Calu3 (cell line): Measurements from ENCODE around the gene NID2. TPM values are rescaled to one million over a fixed set of nuclear protein-coding genes. Genes with fewer than 3 reads are reported as not detected.

ENCODE experiments used
- BruUV-seq: library from RNA; stranded (reverse); fragments of 400-500 nt; replicated peaks from 2 replicates; lab custom pipeline; 2021; lab: Mats Ljungman, UMichigan
- CTCF ChIA-PET: fragments of 300-600 bp; sonication (Branson Sonifier 250); formaldehyde crosslinking; loops from one replicate; lab custom pipeline; 2022; ENCODE audit warnings: antibody characterized with exemption; lab: Charles Lee
- DNase-seq: peaks from one replicate; pipeline ENCODE4 v3.0.0; 2022
- H3K27ac Mint-ChIP-seq: one replicate; pipeline ENCODE4 v1.8.0; 2022; ENCODE audit warnings: mixed read lengths; ENCODE audit not compliant: unreplicated experiment
- H3K27me3 Mint-ChIP-seq: one replicate; pipeline ENCODE4 v1.8.0; 2022; ENCODE audit warnings: mixed read lengths; ENCODE audit not compliant: unreplicated experiment
- H3K36me3 Mint-ChIP-seq: one replicate; pipeline ENCODE4 v1.8.0; 2022; ENCODE audit warnings: mild to moderate bottlenecking, moderate library complexity, mixed read lengths; ENCODE audit not compliant: insufficient read depth, unreplicated experiment
- H3K4me1 Mint-ChIP-seq: one replicate; pipeline ENCODE4 v1.8.0; 2022; ENCODE audit warnings: mild to moderate bottlenecking, low read depth, mixed read lengths; ENCODE audit not compliant: unreplicated experiment
- H3K4me3 Mint-ChIP-seq: one replicate; pipeline ENCODE4 v1.8.0; 2022; ENCODE audit warnings: mild to moderate bottlenecking, low read depth, moderate library complexity, mixed read lengths; ENCODE audit not compliant: unreplicated experiment
- H3K9me3 Mint-ChIP-seq: one replicate; pipeline ENCODE4 v1.8.0; 2022; ENCODE audit warnings: low read depth, mixed read lengths; ENCODE audit not compliant: unreplicated experiment
- intact Hi-C: fragments of 100-400 bp; cut with micrococcal nuclease; formaldehyde crosslinking; loops from one replicate; pipeline ENCODE4 v1.10.0; 2022; ENCODE audit not compliant: unreplicated experiment
- total RNA-seq: library from RNA; stranded (reverse); gene quantifications from 2 replicates; pipeline ENCODE4 v1.2.3, GENCODE V29; 2022
- TF ChIP-seq, protein P1 (sequence below): fragments of 200-600 bp; IDR thresholded peaks from one replicate; pipeline ENCODE4 v1.8.0; 2022; ENCODE audit warnings: antibody characterized with exemption; ENCODE audit not compliant: unreplicated experiment

NID2 gene
- total RNA-seq, 1 experiment from 2014 or later, result not detected

DNA sequence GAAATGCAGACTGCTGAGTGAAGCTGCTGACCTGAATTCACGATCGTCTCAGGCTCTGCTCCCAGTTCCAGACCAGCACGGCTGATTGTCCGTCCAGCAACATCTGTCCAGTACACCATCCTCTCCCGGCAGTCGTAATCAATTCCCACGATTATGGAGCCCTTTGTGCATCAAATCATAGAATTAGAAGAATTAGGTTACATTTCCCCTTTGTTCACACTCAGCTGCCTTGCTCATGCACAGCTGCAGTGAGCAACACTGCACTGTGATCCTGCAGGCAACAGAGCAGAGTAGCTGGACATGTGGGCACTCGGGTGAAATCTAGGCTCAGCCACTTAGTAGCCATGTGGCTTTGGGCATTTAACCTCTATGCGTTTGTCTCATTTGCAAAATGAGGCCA is 57.3 kb downstream of the NID2 start:
- BruUV-seq, result no TSS peak
- no peak for DNase-seq
- peaks cover 8% of the 10 kb centered on the region for H3K27me3 Mint-ChIP-seq
- TF ChIP-seq, protein P1, sequence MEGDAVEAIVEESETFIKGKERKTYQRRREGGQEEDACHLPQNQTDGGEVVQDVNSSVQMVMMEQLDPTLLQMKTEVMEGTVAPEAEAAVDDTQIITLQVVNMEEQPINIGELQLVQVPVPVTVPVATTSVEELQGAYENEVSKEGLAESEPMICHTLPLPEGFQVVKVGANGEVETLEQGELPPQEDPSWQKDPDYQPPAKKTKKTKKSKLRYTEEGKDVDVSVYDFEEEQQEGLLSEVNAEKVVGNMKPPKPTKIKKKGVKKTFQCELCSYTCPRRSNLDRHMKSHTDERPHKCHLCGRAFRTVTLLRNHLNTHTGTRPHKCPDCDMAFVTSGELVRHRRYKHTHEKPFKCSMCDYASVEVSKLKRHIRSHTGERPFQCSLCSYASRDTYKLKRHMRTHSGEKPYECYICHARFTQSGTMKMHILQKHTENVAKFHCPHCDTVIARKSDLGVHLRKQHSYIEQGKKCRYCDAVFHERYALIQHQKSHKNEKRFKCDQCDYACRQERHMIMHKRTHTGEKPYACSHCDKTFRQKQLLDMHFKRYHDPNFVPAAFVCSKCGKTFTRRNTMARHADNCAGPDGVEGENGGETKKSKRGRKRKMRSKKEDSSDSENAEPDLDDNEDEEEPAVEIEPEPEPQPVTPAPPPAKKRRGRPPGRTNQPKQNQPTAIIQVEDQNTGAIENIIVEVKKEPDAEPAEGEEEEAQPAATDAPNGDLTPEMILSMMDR, result no peak
- peaks cover 4% of the 10 kb centered on the region for H3K36me3 Mint-ChIP-seq
- H3K4me1 Mint-ChIP-seq, result no peaks in the 10 kb centered on the region
- CTCF ChIA-PET, result no interaction called here
- H3K4me3 Mint-ChIP-seq, result no peak overlapping the region
- H3K27ac Mint-ChIP-seq, result no peak overlapping the region
- no peaks in the 10 kb centered on the region for H3K9me3 Mint-ChIP-seq
- intact Hi-C loops, result no loop called here

DNA sequence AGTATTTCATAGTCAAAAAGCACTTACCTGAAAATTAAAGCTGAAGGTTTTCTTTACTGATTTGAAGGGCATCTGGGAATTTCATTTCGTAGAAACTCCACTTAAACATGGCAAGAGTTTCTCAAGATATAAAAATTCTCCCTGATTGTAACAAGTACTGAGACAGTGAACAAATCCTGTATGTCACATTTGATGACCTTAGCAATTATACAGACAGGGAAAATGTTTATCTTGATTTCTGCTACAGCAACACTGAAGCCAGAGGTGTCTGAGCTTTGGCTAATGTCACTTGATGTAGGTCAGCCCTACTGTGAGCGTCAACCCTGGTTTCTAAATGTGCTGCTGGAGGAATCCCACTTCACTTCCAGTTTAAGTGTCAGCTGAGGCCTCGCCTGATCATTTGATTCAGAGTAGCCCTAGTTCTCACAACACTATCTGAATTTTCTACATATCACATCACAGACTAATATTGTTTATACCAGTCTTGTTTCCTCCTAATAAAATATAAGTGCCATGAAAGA is 58.6 kb downstream of the NID2 start:
- intact Hi-C loops, result no loop called here
- peaks cover 4% of the 10 kb centered on the region for H3K36me3 Mint-ChIP-seq
- no peaks in the 10 kb centered on the region for H3K9me3 Mint-ChIP-seq
- TF ChIP-seq, protein P1, result no peak
- BruUV-seq, result no TSS peak
- DNase-seq, result no peak
- H3K27me3 Mint-ChIP-seq, result no peaks in the 10 kb centered on the region
- no peak overlapping the region for H3K27ac Mint-ChIP-seq
- CTCF ChIA-PET, result no interaction called here
- no peaks in the 10 kb centered on the region for H3K4me1 Mint-ChIP-seq
- no peak overlapping the region for H3K4me3 Mint-ChIP-seq

DNA sequence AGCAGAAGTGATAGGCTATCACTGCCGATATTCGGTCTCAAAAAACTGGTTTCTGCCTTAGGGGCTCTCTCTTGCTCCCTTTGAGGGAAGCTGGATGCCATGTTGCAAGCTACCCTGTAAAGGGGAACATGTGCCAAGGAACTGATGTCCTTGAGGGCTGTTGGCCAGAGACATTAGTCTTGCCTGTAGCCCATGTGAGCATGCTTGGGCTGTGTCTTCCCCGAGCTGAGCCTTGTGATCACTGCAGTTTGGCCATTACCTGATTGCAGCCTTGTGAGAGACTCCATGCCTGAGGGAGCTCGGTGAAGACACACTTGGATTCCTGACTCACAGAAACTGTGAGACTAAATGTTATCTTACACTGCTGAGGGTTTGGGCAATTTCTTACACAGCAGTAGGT is 60.7 kb downstream of the NID2 start:
- no peaks in the 10 kb centered on the region for H3K27me3 Mint-ChIP-seq
- CTCF ChIA-PET, result no interaction called here
- TF ChIP-seq, protein P1, result no peak
- H3K4me1 Mint-ChIP-seq, result no peaks in the 10 kb centered on the region
- no peak overlapping the region for H3K27ac Mint-ChIP-seq
- H3K4me3 Mint-ChIP-seq, result no peak overlapping the region
- H3K36me3 Mint-ChIP-seq, result peaks cover 4% of the 10 kb centered on the region
- H3K9me3 Mint-ChIP-seq, result no peaks in the 10 kb centered on the region
- BruUV-seq, result no TSS peak
- no peak for DNase-seq
- intact Hi-C loops, result no loop called here

DNA sequence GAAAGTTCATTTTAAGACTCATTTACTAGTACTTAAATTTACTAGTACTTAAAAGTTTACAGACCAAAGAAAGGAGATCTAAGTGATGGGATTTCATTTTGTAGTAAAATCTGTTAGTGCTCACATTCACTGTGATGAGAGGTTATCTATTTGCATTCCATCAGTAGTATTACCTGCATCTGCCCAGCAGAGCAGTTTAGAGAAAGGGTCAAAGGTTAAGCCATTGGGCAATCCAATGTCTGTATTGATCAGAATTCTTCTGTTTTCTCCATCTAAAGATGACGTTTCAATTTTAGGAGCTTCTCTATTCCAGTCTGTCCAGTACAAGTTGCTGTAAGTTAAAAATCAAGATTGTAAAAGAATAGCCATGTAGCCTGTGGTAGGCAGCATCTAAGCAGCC is 61.2 kb downstream of the NID2 start:
- CTCF ChIA-PET, result interaction anchor here (0.6 kb wide), 1 partner anchor 248 kb away, joined by 4 read pairs; no protein-coding TSS in a partner anchor
- no TSS peak for BruUV-seq
- DNase-seq, result no peak
- intact Hi-C loops, result no loop called here
- Mint-ChIP-seq H3K4me1 (no peaks in the 10 kb centered on the region), H3K4me3 (no peak overlapping the region), H3K9me3 (no peaks in the 10 kb centered on the region), H3K27ac (no peak overlapping the region), H3K36me3 (peaks cover 4% of the 10 kb centered on the region), H3K27me3 (no peaks in the 10 kb centered on the region)
- TF ChIP-seq, protein P1, result no peak
